HUES64 (cell line): ENCODE results near the gene FOXO3. TPM values are rescaled to one million over a fixed set of nuclear protein-coding genes. Genes with fewer than 3 reads are reported as not detected.
"Not testable (repeated sequence)": the region's sequence is repeated elsewhere in the genome, so short reads cannot be mapped to it uniquely, and the experiment has no call there.

Experiments used
- H3K27ac ChIP-seq: 2 replicates; pipeline ENCODE4 v1.7.0; 2013; ENCODE audit warnings: low read depth, low read length, inconsistent platforms
- H3K27me3 ChIP-seq: 2 replicates; pipeline ENCODE4 v1.6.1; 2013; ENCODE audit warnings: mild to moderate bottlenecking, low read length; ENCODE audit not compliant: insufficient read depth
- H3K36me3 ChIP-seq: 2 replicates; pipeline ENCODE4 v1.6.1; 2013; ENCODE audit warnings: mild to moderate bottlenecking, low read length; ENCODE audit not compliant: insufficient read depth
- H3K4me1 ChIP-seq: 2 replicates; pipeline ENCODE4 v1.6.1; 2013; ENCODE audit warnings: mild to moderate bottlenecking, low read length, moderate library complexity; ENCODE audit not compliant: insufficient read depth
- H3K4me3 ChIP-seq: 2 replicates; pipeline ENCODE4 v1.5.1; 2013; ENCODE audit warnings: mild to moderate bottlenecking, low read length, moderate library complexity
- H3K9ac ChIP-seq: 2 replicates; pipeline ENCODE4 v1.6.1; 2013; ENCODE audit warnings: mild to moderate bottlenecking, low read depth, low read length
- H3K9me3 ChIP-seq: 2 replicates; pipeline ENCODE4 v1.6.1; 2013; ENCODE audit warnings: low read depth, low read length; ENCODE audit not compliant: insufficient read depth
- WGBS: fragments of 150-250, 120-280 bp; methylation state at CpG from one replicate; pipeline ENCODE4 v1.1.7; 2013; ENCODE audit warnings: missing lambda C conversion rate; 5-methylcytosine and 5-hydroxymethylcytosine counted together
- polyA plus RNA-seq, 2 experiments: library from polyadenylated mRNA; stranded (reverse); fragments of 50-300 nt; gene quantifications; one replicate each; pipeline ENCODE4 v1.2.3, GENCODE V29; 2013

Gene FOXO3
- 8.5 TPM for polyA plus RNA-seq (2013, experiment 1 of 2)
- 8.0 TPM for polyA plus RNA-seq (2013, experiment 2 of 2)

GRCh38 chr6:108560463-108561308 is at the start of gene FOXO3:
Gene FOXO3, plus strand, starts transcription at chr6:108560917. Its CDS starts 292 bp downstream, at chr6:108561209.
- H3K36me3 ChIP-seq: no peaks in the 10 kb centered on the region; the same call in 1 of the 2 replicates
- WGBS: under 1% methylated on average over 103 of the region's 110 CpGs
- H3K27me3 ChIP-seq: peaks cover 57% of the 10 kb centered on the region
- H3K4me3 ChIP-seq: peak within 1 kb of the TSS; percentile 68
- no peaks in the 10 kb centered on the region for H3K9me3 ChIP-seq
- H3K9ac ChIP-seq: peak within 1 kb of the TSS; percentile 72
- peaks cover 36% of the 10 kb centered on the region for H3K4me1 ChIP-seq
- peak within 1 kb of the TSS; percentile 84 for H3K27ac ChIP-seq

GRCh38 chr6:108518714-108519576 is 41.8 kb upstream of the FOXO3 start:
- Histone ChIP-seq H3K27ac (no peak overlapping the region), H3K4me3 (no peak overlapping the region), H3K4me1 (no peaks in the 10 kb centered on the region), H3K27me3 (no peaks in the 10 kb centered on the region), H3K36me3 (peaks cover 3% of the 10 kb centered on the region; the same call in 1 of the 2 replicates), H3K9me3 (no peaks in the 10 kb centered on the region), H3K9ac (no peak overlapping the region)
- 73% methylated on average over 4 of the region's 5 CpGs for WGBS

- 85% methylated on average over 1 of the region's 1 CpG for WGBS
- no peaks in the 10 kb centered on the region for H3K9me3 ChIP-seq
These were observed 39.1 kb upstream of the FOXO3 start for GRCh38 chr6:108521616-108522107.

GRCh38 chr6:108523697-108524096 is 37.0 kb upstream of the FOXO3 start:
- no peak overlapping the region for H3K27ac ChIP-seq
- 96% methylated on average over 2 of the region's 2 CpGs for WGBS
- no peaks in the 10 kb centered on the region for H3K27me3 ChIP-seq

More at GRCh38 chr6:108521616-108522107, 39.1 kb upstream of the FOXO3 start:
- no peak overlapping the region for H3K27ac ChIP-seq
- no peak overlapping the region for H3K4me3 ChIP-seq
- H3K9ac ChIP-seq: no peak overlapping the region
- peaks cover 3% of the 10 kb centered on the region; the same call in 1 of the 2 replicates for H3K36me3 ChIP-seq
- no peaks in the 10 kb centered on the region for H3K27me3 ChIP-seq
- peaks cover 12% of the 10 kb centered on the region for H3K4me1 ChIP-seq

GRCh38 chr6:108524528-108525248 is 36.0 kb upstream of the FOXO3 start:
- peak overlapping the region; percentile 49; the same call in 1 of the 2 replicates for H3K27ac ChIP-seq
- 70% methylated on average over 4 of the region's 5 CpGs for WGBS

More at GRCh38 chr6:108523697-108524096, 37.0 kb upstream of the FOXO3 start:
- H3K36me3 ChIP-seq: peaks cover 3% of the 10 kb centered on the region; the same call in 1 of the 2 replicates
- H3K9me3 ChIP-seq: no peaks in the 10 kb centered on the region
- H3K9ac ChIP-seq: no peak overlapping the region
- no peak overlapping the region for H3K4me3 ChIP-seq
- peaks cover 12% of the 10 kb centered on the region for H3K4me1 ChIP-seq

GRCh38 chr6:108526739-108527174 is 34.0 kb upstream of the FOXO3 start:
- no peak overlapping the region for H3K9ac ChIP-seq

More at GRCh38 chr6:108524528-108525248, 36.0 kb upstream of the FOXO3 start:
- no peaks in the 10 kb centered on the region for H3K27me3 ChIP-seq
- H3K4me1 ChIP-seq: peaks cover 12% of the 10 kb centered on the region
- no peaks in the 10 kb centered on the region for H3K9me3 ChIP-seq
- no peak overlapping the region for H3K9ac ChIP-seq
- H3K4me3 ChIP-seq: no peak overlapping the region
- H3K36me3 ChIP-seq: peaks cover 3% of the 10 kb centered on the region; the same call in 1 of the 2 replicates

GRCh38 chr6:108528878-108529277 is 31.8 kb upstream of the FOXO3 start:
- Histone ChIP-seq H3K36me3 (no peaks in the 10 kb centered on the region), H3K27me3 (no peaks in the 10 kb centered on the region), H3K4me1 (peaks cover 12% of the 10 kb centered on the region), H3K4me3 (no peak overlapping the region), H3K9me3 (no peaks in the 10 kb centered on the region), H3K27ac (no peak overlapping the region), H3K9ac (no peak overlapping the region)
- WGBS: 78% methylated on average over 3 of the region's 3 CpGs

More at GRCh38 chr6:108526739-108527174, 34.0 kb upstream of the FOXO3 start:
- WGBS: 82% methylated on average over 7 of the region's 7 CpGs
- no peak overlapping the region for H3K4me3 ChIP-seq
- no peaks in the 10 kb centered on the region for H3K27me3 ChIP-seq
- no peaks in the 10 kb centered on the region for H3K36me3 ChIP-seq
- H3K9me3 ChIP-seq: no peaks in the 10 kb centered on the region
- peaks cover 12% of the 10 kb centered on the region for H3K4me1 ChIP-seq
- H3K27ac ChIP-seq: no peak overlapping the region

GRCh38 chr6:108531332-108531731 is 29.4 kb upstream of the FOXO3 start:
- Histone ChIP-seq H3K9me3 (no peaks in the 10 kb centered on the region), H3K27ac (no peak overlapping the region), H3K27me3 (no peaks in the 10 kb centered on the region), H3K4me3 (no peak overlapping the region), H3K4me1 (no peaks in the 10 kb centered on the region), H3K36me3 (no peaks in the 10 kb centered on the region), H3K9ac (no peak overlapping the region)
- 97% methylated on average over 1 of the region's 1 CpG for WGBS

- H3K27ac ChIP-seq: no peak overlapping the region
- H3K9me3 ChIP-seq: peaks cover 9% of the 10 kb centered on the region; the same call in 1 of the 2 replicates
- H3K36me3 ChIP-seq: no peaks in the 10 kb centered on the region
- no peak overlapping the region for H3K9ac ChIP-seq
- no peaks in the 10 kb centered on the region for H3K4me1 ChIP-seq
- no peak overlapping the region for H3K4me3 ChIP-seq
- no peaks in the 10 kb centered on the region for H3K27me3 ChIP-seq
- WGBS: 93% methylated on average over 11 of the region's 11 CpGs
These were observed 25.5 kb upstream of the FOXO3 start for GRCh38 chr6:108535114-108535742.

- H3K27me3 ChIP-seq, H3K36me3 ChIP-seq, H3K4me1 ChIP-seq, H3K9ac ChIP-seq, H3K4me3 ChIP-seq, H3K27ac ChIP-seq, H3K9me3 ChIP-seq: not testable (repeated sequence)
- WGBS: 89% methylated on average over 4 of the region's 4 CpGs
These were observed 24.7 kb upstream of the FOXO3 start for GRCh38 chr6:108535920-108536535.
